Liver (tissue), 9 donors: ENCODE measurements around the gene SOAT1. TPM values are rescaled to one million over a fixed set of nuclear protein-coding genes. Genes with fewer than 3 reads are reported as not detected.

Experiments used
- DNase-seq: peaks from one replicate; pipeline ENCODE4 v3.0.0-alpha.2; 2017; ENCODE audit warnings: low spot score
- H3K27ac ChIP-seq, 2 donors: one replicate each; pipeline ENCODE4 v1.7.0; 2013; ENCODE audit warnings: inconsistent platforms in 2 of 2, low read length in 2 of 2, control low read depth in 1 of 2, low read depth in 1 of 2, mild to moderate bottlenecking in 1 of 2
- H3K27me3 ChIP-seq, 4 donors: one replicate each; pipeline versions ENCODE4 v1.6.1 to v1.7.0; 2013; ENCODE audit warnings: low read length in 3 of 4, inconsistent platforms in 1 of 4, mild to moderate bottlenecking in 1 of 4, moderate library complexity in 1 of 4; ENCODE audit not compliant: control insufficient read depth in 4 of 4, insufficient read depth in 4 of 4
- H3K36me3 ChIP-seq, 4 donors: one replicate each; pipeline versions ENCODE4 v1.6.1 to v1.7.0; 2013; ENCODE audit warnings: low read length in 3 of 4, mild to moderate bottlenecking in 3 of 4, low read depth in 1 of 4, moderate library complexity in 1 of 4; ENCODE audit not compliant: control insufficient read depth in 4 of 4, insufficient read depth in 3 of 4
- H3K4me1 ChIP-seq, 4 donors: one replicate each; pipeline versions ENCODE4 v1.6.1 to v1.7.0; 2013; ENCODE audit warnings: low read length in 3 of 4, mild to moderate bottlenecking in 3 of 4, moderate library complexity in 1 of 4; ENCODE audit not compliant: control insufficient read depth in 4 of 4, insufficient read depth in 4 of 4
- H3K4me3 ChIP-seq, 3 donors: one replicate each; pipeline versions ENCODE4 v1.6.1 to v1.7.0; 2013; ENCODE audit warnings: low read length in 3 of 3, control low read depth in 1 of 3, low read depth in 1 of 3, mild to moderate bottlenecking in 1 of 3
- H3K9ac ChIP-seq, 2 donors: one replicate each; pipeline ENCODE4 v1.7.0; 2013; ENCODE audit warnings: low read length in 2 of 2, mild to moderate bottlenecking in 2 of 2, moderate library complexity in 2 of 2, control low read depth in 1 of 2, low read depth in 1 of 2
- H3K9me3 ChIP-seq, 4 donors: one replicate each; pipeline versions ENCODE4 v1.6.1 to v1.7.0; 2013; ENCODE audit warnings: low read length in 3 of 4; ENCODE audit not compliant: control insufficient read depth in 4 of 4
- ATF3 ChIP-seq: IDR thresholded peaks from 2 replicates; pipeline ENCODE4 v1.6.1; 2016; ENCODE audit warnings: antibody characterized with exemption
- CTCF ChIP-seq: fragments of 150-350 bp; IDR thresholded peaks from 2 replicates; pipeline ENCODE4 v1.5.1; 2017; ENCODE audit warnings: improper control_type of control experiment, low read depth, low read length; ENCODE audit not compliant: missing input control
- EGR1 ChIP-seq, 2 donors: IDR thresholded peaks; 2 replicates each; pipeline ENCODE4 v1.6.1; 2016 to 2018; ENCODE audit warnings: antibody characterized with exemption in 2 of 2, low read depth in 2 of 2
- FOXA1 ChIP-seq: IDR thresholded peaks from 2 replicates; pipeline ENCODE4 v1.6.1; 2016; ENCODE audit warnings: antibody characterized with exemption
- FOXA2 ChIP-seq: IDR thresholded peaks from 2 replicates; pipeline ENCODE4 v1.6.1; 2016; ENCODE audit warnings: antibody characterized with exemption
- GABPA ChIP-seq, 2 donors: IDR thresholded peaks in 1 of 2; conservative IDR thresholded peaks in 1 of 2; 2 replicates each; pipeline ENCODE4 v1.6.1; 2016; ENCODE audit warnings: antibody characterized with exemption in 2 of 2, mild to moderate bottlenecking in 1 of 2, moderate library complexity in 1 of 2
- HNF4A ChIP-seq, 2 donors: conservative IDR thresholded peaks; 2 replicates each; pipeline ENCODE4 v1.6.1; 2016; ENCODE audit warnings: antibody characterized with exemption in 2 of 2, mild to moderate bottlenecking in 2 of 2
- HNF4G ChIP-seq: IDR thresholded peaks from 2 replicates; pipeline ENCODE4 v1.6.1; 2016; ENCODE audit warnings: antibody characterized with exemption
- JUND ChIP-seq, 2 donors: IDR thresholded peaks; 2 replicates each; pipeline ENCODE4 v1.6.1; 2016; ENCODE audit warnings: antibody characterized with exemption in 2 of 2
- NR2F2 ChIP-seq: IDR thresholded peaks from 2 replicates; pipeline ENCODE4 v1.6.1; 2016; ENCODE audit warnings: antibody characterized with exemption
- RAD21 ChIP-seq, 2 donors: IDR thresholded peaks; 2 replicates each; pipeline ENCODE4 v1.6.1; 2016; ENCODE audit warnings: antibody characterized with exemption in 2 of 2, mild to moderate bottlenecking in 2 of 2
- RXRA ChIP-seq, 2 donors: IDR thresholded peaks; 2 replicates each; pipeline ENCODE4 v1.6.1; 2017 to 2018; ENCODE audit warnings: antibody characterized with exemption in 2 of 2, mild to moderate bottlenecking in 1 of 2
- SP1 ChIP-seq: IDR thresholded peaks from 2 replicates; pipeline ENCODE4 v1.6.1; 2018; ENCODE audit warnings: antibody characterized with exemption, mild to moderate bottlenecking
- TAF1 ChIP-seq: conservative IDR thresholded peaks from 2 replicates; pipeline ENCODE4 v1.6.1; 2016; ENCODE audit warnings: antibody characterized with exemption, mild to moderate bottlenecking
- YY1 ChIP-seq: IDR thresholded peaks from 2 replicates; pipeline ENCODE4 v1.6.1; 2016; ENCODE audit warnings: antibody characterized with exemption, mild to moderate bottlenecking
- WGBS: extraction: QIAGEN DNeasy Blood & Tissue Kit; methylation state at CpG from one replicate; pipeline ENCODE4 v1.1.7; 2013; 5-methylcytosine and 5-hydroxymethylcytosine counted together
- polyA plus RNA-seq, 2 donors: library from polyadenylated mRNA; stranded (reverse) in 1 of 2; unstranded in 1 of 2; fragments of 200-250 nt in 1 of 2; fragments of >200 nt in 1 of 2; fragmentation: Nextera tagmentation in 1 of 2; extraction: Ambion mirVana in 1 of 2; gene quantifications; one replicate each; pipeline versions ENCODE4 v1.2.1 to v1.2.3, GENCODE V29; 2013 to 2015
- total RNA-seq, 2 donors: library from RNA; depleted of rRNA; stranded (reverse); fragments of >200 nt; gene quantifications; one replicate each; pipeline ENCODE4 v1.2.3, GENCODE V29; 2014
- TF ChIP-seq, protein P1 (sequence below): IDR thresholded peaks from 2 replicates; pipeline ENCODE4 v1.6.1; 2016; ENCODE audit warnings: antibody characterized with exemption, mild to moderate bottlenecking
- TF ChIP-seq, protein P2 (sequence below): IDR thresholded peaks from 2 replicates; pipeline ENCODE4 v1.6.1; 2016; ENCODE audit warnings: antibody characterized with exemption
- TF ChIP-seq, protein P3 (sequence below): IDR thresholded peaks from 2 replicates; pipeline ENCODE4 v1.6.1; 2016; ENCODE audit warnings: antibody characterized with exemption
- donor health status: healthy.
- donor health status: healthy.
- donor health status: healthy.
- donor health status: healthy.
- donor health status: healthy.

SOAT1 gene
- total and polyA plus RNA-seq, 4 donors: 4.3 to 14.0 (median 9.3) TPM

- H3K4me1 ChIP-seq: no peaks in the 10 kb centered on the region
- H3K4me3 ChIP-seq: no peak overlapping the region
- no peaks in the 10 kb centered on the region for H3K9me3 ChIP-seq
- DNase-seq: no peak
- no peak for TF ChIP-seq EGR1 (IDR thresholded peaks at IDR 0.05; ENCODE audit: low read depth in 2 of 2)
- TF ChIP-seq TAF1: no peak
- no peak for TF ChIP-seq GABPA (IDR thresholded peaks at IDR 0.05 in 1 of 2, conservative IDR thresholded peaks at IDR 0.05 in 1 of 2)
- TF ChIP-seq, protein P1, sequence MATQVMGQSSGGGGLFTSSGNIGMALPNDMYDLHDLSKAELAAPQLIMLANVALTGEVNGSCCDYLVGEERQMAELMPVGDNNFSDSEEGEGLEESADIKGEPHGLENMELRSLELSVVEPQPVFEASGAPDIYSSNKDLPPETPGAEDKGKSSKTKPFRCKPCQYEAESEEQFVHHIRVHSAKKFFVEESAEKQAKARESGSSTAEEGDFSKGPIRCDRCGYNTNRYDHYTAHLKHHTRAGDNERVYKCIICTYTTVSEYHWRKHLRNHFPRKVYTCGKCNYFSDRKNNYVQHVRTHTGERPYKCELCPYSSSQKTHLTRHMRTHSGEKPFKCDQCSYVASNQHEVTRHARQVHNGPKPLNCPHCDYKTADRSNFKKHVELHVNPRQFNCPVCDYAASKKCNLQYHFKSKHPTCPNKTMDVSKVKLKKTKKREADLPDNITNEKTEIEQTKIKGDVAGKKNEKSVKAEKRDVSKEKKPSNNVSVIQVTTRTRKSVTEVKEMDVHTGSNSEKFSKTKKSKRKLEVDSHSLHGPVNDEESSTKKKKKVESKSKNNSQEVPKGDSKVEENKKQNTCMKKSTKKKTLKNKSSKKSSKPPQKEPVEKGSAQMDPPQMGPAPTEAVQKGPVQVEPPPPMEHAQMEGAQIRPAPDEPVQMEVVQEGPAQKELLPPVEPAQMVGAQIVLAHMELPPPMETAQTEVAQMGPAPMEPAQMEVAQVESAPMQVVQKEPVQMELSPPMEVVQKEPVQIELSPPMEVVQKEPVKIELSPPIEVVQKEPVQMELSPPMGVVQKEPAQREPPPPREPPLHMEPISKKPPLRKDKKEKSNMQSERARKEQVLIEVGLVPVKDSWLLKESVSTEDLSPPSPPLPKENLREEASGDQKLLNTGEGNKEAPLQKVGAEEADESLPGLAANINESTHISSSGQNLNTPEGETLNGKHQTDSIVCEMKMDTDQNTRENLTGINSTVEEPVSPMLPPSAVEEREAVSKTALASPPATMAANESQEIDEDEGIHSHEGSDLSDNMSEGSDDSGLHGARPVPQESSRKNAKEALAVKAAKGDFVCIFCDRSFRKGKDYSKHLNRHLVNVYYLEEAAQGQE: no peak
- no peak for TF ChIP-seq YY1
- no peak for TF ChIP-seq RAD21 (IDR thresholded peaks at IDR 0.05)
- no peak for TF ChIP-seq HNF4G
- TF ChIP-seq, protein P2, sequence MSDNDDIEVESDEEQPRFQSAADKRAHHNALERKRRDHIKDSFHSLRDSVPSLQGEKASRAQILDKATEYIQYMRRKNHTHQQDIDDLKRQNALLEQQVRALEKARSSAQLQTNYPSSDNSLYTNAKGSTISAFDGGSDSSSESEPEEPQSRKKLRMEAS: no peak
- no peak for TF ChIP-seq RXRA (IDR thresholded peaks at IDR 0.05)
- no peak for TF ChIP-seq CTCF
- TF ChIP-seq, protein P3, sequence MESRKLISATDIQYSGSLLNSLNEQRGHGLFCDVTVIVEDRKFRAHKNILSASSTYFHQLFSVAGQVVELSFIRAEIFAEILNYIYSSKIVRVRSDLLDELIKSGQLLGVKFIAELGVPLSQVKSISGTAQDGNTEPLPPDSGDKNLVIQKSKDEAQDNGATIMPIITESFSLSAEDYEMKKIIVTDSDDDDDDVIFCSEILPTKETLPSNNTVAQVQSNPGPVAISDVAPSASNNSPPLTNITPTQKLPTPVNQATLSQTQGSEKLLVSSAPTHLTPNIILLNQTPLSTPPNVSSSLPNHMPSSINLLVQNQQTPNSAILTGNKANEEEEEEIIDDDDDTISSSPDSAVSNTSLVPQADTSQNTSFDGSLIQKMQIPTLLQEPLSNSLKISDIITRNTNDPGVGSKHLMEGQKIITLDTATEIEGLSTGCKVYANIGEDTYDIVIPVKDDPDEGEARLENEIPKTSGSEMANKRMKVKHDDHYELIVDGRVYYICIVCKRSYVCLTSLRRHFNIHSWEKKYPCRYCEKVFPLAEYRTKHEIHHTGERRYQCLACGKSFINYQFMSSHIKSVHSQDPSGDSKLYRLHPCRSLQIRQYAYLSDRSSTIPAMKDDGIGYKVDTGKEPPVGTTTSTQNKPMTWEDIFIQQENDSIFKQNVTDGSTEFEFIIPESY: no peak
- no peak for TF ChIP-seq HNF4A (conservative IDR thresholded peaks at IDR 0.05)
- TF ChIP-seq JUND (IDR thresholded peaks at IDR 0.05): no peak
- no peak for TF ChIP-seq FOXA1
- no peak for TF ChIP-seq NR2F2
- no peak for TF ChIP-seq FOXA2
- TF ChIP-seq SP1: no peak
- TF ChIP-seq ATF3: no peak
- no peak overlapping the region for H3K27ac ChIP-seq
- H3K36me3 ChIP-seq: peaks cover 0 to 10% (median 1%) of the 10 kb centered on the region in 4 donors
- 77% methylated on average over 2 of the region's 2 CpGs for WGBS
- no peak overlapping the region for H3K9ac ChIP-seq
- H3K27me3 ChIP-seq: no peaks in the 10 kb centered on the region
Measured at GRCh38 chr1:179329862-179330261, 36.3 kb downstream of the SOAT1 start.
